ENCODE data around the gene COA1.
A peak's percentile ranks its signal among the peaks of the same experiment; 100 is the strongest.

COA1 gene

GRCh38 chr7:43626695-43627094 lies 102.6 kb downstream of the COA1 start:
- no peak for DNase-seq (ENCODE audit: low read depth)
- no peak overlapping the region for H3K4me3 ChIP-seq (ENCODE audit: low read depth, low read length)
- TF ChIP-seq, protein P1, sequence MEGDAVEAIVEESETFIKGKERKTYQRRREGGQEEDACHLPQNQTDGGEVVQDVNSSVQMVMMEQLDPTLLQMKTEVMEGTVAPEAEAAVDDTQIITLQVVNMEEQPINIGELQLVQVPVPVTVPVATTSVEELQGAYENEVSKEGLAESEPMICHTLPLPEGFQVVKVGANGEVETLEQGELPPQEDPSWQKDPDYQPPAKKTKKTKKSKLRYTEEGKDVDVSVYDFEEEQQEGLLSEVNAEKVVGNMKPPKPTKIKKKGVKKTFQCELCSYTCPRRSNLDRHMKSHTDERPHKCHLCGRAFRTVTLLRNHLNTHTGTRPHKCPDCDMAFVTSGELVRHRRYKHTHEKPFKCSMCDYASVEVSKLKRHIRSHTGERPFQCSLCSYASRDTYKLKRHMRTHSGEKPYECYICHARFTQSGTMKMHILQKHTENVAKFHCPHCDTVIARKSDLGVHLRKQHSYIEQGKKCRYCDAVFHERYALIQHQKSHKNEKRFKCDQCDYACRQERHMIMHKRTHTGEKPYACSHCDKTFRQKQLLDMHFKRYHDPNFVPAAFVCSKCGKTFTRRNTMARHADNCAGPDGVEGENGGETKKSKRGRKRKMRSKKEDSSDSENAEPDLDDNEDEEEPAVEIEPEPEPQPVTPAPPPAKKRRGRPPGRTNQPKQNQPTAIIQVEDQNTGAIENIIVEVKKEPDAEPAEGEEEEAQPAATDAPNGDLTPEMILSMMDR (conservative IDR thresholded peaks at IDR 0.05; ENCODE audit: low read depth, low read length), result no peak

DNA sequence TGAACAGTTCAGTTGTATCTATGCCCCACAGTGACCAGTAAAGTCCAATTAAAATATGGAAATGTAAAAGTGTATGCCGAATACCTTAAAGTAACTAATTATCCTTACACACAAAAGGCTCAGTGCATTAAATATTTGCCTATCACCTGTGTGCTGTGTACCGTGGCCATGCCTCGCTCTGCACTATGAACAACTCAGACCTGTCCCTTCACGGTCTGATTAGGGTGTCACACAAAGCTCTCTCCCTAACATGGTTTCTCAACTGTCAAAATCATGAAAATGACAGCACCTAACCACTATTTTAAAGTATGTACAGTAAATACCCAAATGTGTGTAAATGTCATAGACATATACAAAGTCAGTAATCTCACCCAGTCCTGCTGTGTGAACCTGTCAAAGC lies 103.3 kb downstream of the COA1 start:
- DNase-seq (ENCODE audit: low read depth), result no peak
- TF ChIP-seq, protein P1 (conservative IDR thresholded peaks at IDR 0.05; ENCODE audit: low read depth, low read length), result no peak
- H3K4me3 ChIP-seq (ENCODE audit: low read depth, low read length), result no peak overlapping the region

DNA sequence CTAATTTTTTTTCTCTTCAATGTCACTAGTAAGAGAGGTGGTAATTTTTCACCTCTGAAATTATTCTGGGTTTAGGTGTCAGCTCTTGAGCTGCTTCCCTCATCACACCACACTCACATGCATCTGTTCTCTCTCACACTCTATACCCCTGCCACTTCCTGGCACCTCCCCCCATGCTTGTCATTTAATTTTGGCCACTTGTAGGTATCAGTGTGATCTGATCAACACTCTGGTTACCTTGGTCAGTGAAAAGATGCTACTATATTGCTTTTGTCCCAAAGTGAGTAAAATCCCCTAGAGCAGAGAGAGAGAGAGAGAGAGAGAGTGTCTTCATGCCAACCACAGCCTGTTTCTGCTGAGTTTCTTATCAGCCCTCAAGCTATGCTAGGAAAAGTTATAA lies 103.9 kb downstream of the COA1 start:
- no peak overlapping the region for H3K4me3 ChIP-seq (ENCODE audit: low read depth, low read length)
- no peak for DNase-seq (ENCODE audit: low read depth)
- TF ChIP-seq, protein P1 (conservative IDR thresholded peaks at IDR 0.05; ENCODE audit: low read depth, low read length), result no peak

- H3K4me3 ChIP-seq (ENCODE audit: low read depth, low read length), result no peak overlapping the region
- TF ChIP-seq, protein P1 (conservative IDR thresholded peaks at IDR 0.05; ENCODE audit: low read depth, low read length), result no peak
Measured at GRCh38 chr7:43624156-43624555, 105.2 kb downstream of the COA1 start.

GRCh38 chr7:43621729-43622448 lies 107.4 kb downstream of the COA1 start:
- TF ChIP-seq, protein P1 (conservative IDR thresholded peaks at IDR 0.05; ENCODE audit: low read depth, low read length), result no peak
- H3K4me3 ChIP-seq (ENCODE audit: low read depth, low read length), result no peak overlapping the region
- peak; percentile 13 for DNase-seq (ENCODE audit: low read depth)

More at GRCh38 chr7:43624156-43624555, 105.2 kb downstream of the COA1 start:
- no peak for DNase-seq (ENCODE audit: low read depth)

DNA sequence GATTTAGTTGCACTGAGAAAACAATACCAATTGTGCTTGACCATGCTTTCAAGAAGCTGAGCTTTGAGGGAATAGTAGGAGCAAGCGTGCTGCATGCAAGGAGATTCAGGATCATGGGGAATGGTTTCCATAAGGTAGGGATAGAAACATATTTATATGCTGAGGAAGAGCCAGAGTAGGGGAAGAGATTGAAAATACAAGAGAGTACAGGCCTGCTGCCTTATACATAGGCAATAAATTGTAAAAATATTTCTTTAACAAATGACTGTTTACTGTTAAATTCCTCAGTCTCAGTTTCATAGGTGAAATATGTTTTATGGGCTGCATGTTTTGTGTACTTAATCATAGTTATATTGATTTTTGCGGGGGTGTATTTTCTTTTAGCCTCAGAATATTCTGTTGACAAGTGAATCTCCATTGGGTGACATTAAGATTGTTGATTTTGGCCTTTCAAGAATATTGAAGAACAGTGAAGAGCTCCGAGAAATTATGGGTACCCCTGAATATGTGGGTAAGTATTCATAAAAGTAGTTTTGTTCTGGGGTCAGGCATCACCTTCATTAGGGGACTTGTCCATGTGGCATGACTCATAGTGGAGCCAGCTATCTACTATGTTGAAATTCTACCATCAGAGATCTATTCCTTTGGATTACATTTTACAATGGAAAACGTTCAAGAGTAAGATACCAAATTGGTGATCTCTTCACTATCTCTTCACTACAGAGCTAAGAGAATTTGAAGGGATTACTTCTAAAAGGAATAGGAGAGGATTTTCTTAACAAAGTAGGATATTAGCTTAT lies 109.9 kb downstream of the COA1 start:
- no peak for DNase-seq (ENCODE audit: low read depth)
- H3K4me3 ChIP-seq (ENCODE audit: low read depth, low read length), result no peak overlapping the region
- TF ChIP-seq, protein P1 (conservative IDR thresholded peaks at IDR 0.05; ENCODE audit: low read depth, low read length), result no peak

Data from choroid plexus epithelial cell (primary cell).